ENCODE data around the gene SCUBE1. TPM values are rescaled to one million over a fixed set of nuclear protein-coding genes. Genes with fewer than 3 reads are reported as not detected.

SCUBE1 gene
- total RNA-seq, 5 donors from 2014 or later (not counting 1 experiment from before 2014, with no cell fraction given): 0.03 to 0.10 TPM; not detected in 3

DNA sequence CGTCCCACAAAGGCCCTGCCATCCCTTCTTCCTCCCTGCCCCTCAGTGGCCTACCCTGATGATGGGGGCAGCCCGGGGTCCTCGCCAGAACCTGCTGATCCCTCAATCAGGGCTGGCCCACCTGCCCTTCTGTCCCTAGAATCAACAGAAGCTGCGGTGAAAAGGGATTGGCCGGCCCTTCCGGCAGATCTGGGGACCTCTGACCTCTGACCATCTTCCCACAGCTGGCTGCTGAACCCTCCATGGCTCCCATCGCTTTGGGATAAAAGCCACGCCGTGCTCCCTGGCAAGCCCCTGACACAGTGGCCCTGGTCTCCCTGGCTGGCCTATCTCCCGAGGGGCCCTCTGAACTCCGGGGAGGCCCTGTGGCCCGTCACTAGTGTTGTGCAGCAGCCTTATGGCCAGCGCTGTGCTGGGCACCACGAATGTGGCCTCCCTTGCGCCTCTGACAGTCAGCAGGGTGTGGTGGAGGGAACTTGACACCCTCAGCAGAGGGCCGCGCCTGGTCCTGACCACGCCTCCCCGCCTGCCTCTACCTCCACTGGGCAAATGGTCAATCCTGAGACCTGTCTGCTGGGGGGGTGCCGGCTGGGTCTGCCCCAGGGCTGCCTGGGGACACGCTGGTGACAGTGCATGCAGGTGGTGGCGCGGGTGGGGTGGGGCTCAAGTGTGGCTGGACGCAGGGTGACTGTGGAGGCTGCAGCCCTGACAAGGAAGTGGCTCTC is 98.2 kb downstream of the SCUBE1 start:
- H3K27me3 ChIP-seq (replicated peaks in 1 of 2; ENCODE audit: control insufficient read depth in 2 of 2, extremely low read depth in 1 of 2, insufficient read depth in 2 of 2, low read length in 1 of 2): peaks cover 0 to 16% of the 10 kb centered on the region in 2 experiments
- no peak overlapping the region for H3K27ac ChIP-seq (ENCODE audit: low read length)
- ATAC-seq (replicated peaks in 1 of 4): no peak
- DNase-seq: no peak
- Mint-ChIP-seq H3K4me3 (no peak overlapping the region), H3K4me1 (no peaks in the 10 kb centered on the region), H3K27me3 (no peaks in the 10 kb centered on the region), H3K36me3 (no peaks in the 10 kb centered on the region), H3K27ac (no peak overlapping the region), H3K9me3 (no peaks in the 10 kb centered on the region)
- ChIA-PET POLR2A (no interaction called here), CTCF (no interaction called here)
- 84% methylated on average over 22 of the region's 24 CpGs for WGBS (ENCODE audit: insufficient coverage)
- no peaks in the 10 kb centered on the region for H3K9me3 ChIP-seq
- no peak overlapping the region for H3K4me3 ChIP-seq (ENCODE audit: control insufficient read depth in 1 of 2, extremely low read depth in 1 of 2, low read length in 1 of 2)
- H3K4me1 ChIP-seq (ENCODE audit: control insufficient read depth in 1 of 2, extremely low read depth in 1 of 2, insufficient read depth in 2 of 2, low read length in 2 of 2): no peaks in the 10 kb centered on the region
- H3K36me3 ChIP-seq (ENCODE audit: control insufficient read depth in 2 of 2, extremely low read depth in 1 of 2, insufficient read depth in 1 of 2, low read length in 1 of 2): no peaks in the 10 kb centered on the region

DNA sequence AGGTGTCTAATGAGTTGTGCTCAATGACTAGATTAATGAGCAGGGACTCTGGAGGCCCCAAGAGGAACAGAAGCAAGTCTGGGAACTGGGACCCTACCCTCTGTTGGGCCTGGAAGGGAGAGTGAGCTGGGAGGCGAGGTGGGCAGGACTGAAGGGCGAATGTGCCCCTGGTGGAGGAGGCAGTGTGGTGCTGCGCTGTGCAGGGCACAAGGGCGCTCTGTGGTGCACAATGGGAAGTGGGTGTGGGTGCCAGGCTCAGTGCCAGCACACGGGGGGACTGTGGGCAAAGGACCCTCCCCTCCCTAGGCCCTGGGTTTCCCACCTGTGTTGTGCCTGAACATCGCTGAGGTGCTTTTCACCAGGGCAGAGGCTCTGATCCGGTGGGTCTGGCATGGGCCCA is 98.8 kb downstream of the SCUBE1 start:
- CTCF ChIA-PET: no interaction called here
- ATAC-seq (replicated peaks in 1 of 4) (no peak), DNase-seq (no peak)
- Mint-ChIP-seq H3K36me3 (no peaks in the 10 kb centered on the region), H3K4me3 (no peak overlapping the region), H3K27me3 (no peaks in the 10 kb centered on the region), H3K9me3 (no peaks in the 10 kb centered on the region), H3K27ac (no peak overlapping the region), H3K4me1 (no peaks in the 10 kb centered on the region)
- Histone ChIP-seq H3K4me3 (ENCODE audit: control insufficient read depth in 1 of 2, extremely low read depth in 1 of 2, low read length in 1 of 2) (no peak overlapping the region), H3K9me3 (no peaks in the 10 kb centered on the region), H3K27ac (ENCODE audit: low read length) (no peak overlapping the region), H3K36me3 (ENCODE audit: control insufficient read depth in 2 of 2, extremely low read depth in 1 of 2, insufficient read depth in 1 of 2, low read length in 1 of 2) (no peaks in the 10 kb centered on the region), H3K27me3 (replicated peaks in 1 of 2; ENCODE audit: control insufficient read depth in 2 of 2, extremely low read depth in 1 of 2, insufficient read depth in 2 of 2, low read length in 1 of 2) (peaks cover 0 to 20% of the 10 kb centered on the region in 2 experiments), H3K4me1 (ENCODE audit: control insufficient read depth in 1 of 2, extremely low read depth in 1 of 2, insufficient read depth in 2 of 2, low read length in 2 of 2) (no peaks in the 10 kb centered on the region)
- 52% methylated on average over 7 of the region's 7 CpGs for WGBS (ENCODE audit: insufficient coverage)
- POLR2A ChIA-PET: no interaction called here

GRCh38 chr22:43243324-43243723 is 99.8 kb downstream of the SCUBE1 start:
- Histone ChIP-seq H3K36me3 (ENCODE audit: control insufficient read depth in 2 of 2, extremely low read depth in 1 of 2, insufficient read depth in 1 of 2, low read length in 1 of 2) (no peaks in the 10 kb centered on the region), H3K9me3 (no peaks in the 10 kb centered on the region), H3K27ac (ENCODE audit: low read length) (no peak overlapping the region), H3K27me3 (replicated peaks in 1 of 2; ENCODE audit: control insufficient read depth in 2 of 2, extremely low read depth in 1 of 2, insufficient read depth in 2 of 2, low read length in 1 of 2) (peaks cover 0 to 30% of the 10 kb centered on the region in 2 experiments), H3K4me1 (ENCODE audit: control insufficient read depth in 1 of 2, extremely low read depth in 1 of 2, insufficient read depth in 2 of 2, low read length in 2 of 2) (no peaks in the 10 kb centered on the region), H3K4me3 (ENCODE audit: control insufficient read depth in 1 of 2, extremely low read depth in 1 of 2, low read length in 1 of 2) (no peak overlapping the region)
- Mint-ChIP-seq H3K27ac (no peak overlapping the region), H3K4me1 (no peaks in the 10 kb centered on the region), H3K9me3 (no peaks in the 10 kb centered on the region), H3K36me3 (no peaks in the 10 kb centered on the region), H3K4me3 (no peak overlapping the region), H3K27me3 (peaks cover 0 to 3% of the 10 kb centered on the region in 2 donors)
- ChIA-PET POLR2A (no interaction called here), CTCF (no interaction called here)
- DNase-seq: no peak
- ATAC-seq (replicated peaks in 1 of 4): no peak
- 93% methylated on average over 11 of the region's 12 CpGs for WGBS (ENCODE audit: insufficient coverage)

DNA sequence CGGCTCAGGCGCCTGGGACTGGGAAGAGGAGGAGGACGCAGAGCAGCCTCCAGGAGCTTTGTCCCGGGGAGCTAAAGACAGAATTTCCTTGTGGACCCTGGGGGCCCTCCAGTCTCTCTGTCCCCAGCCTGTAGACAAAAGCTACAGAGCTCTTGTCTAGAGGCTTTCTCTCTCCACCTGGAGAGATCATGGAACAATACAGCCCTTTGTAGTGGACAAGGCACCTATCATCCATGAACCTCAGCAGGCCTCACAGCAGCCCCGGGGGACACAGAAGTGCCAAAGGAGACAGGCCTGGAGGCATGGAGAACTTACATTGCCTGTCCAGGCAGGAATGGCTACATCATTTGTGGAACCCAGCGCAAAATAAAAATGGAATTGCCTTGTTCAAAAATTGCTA is 100.5 kb downstream of the SCUBE1 start:
- no peak overlapping the region for H3K27ac Mint-ChIP-seq
- ChIA-PET POLR2A (no interaction called here), CTCF (no interaction called here)
- no peak overlapping the region for H3K4me3 Mint-ChIP-seq
- Histone ChIP-seq H3K36me3 (ENCODE audit: control insufficient read depth in 2 of 2, extremely low read depth in 1 of 2, insufficient read depth in 1 of 2, low read length in 1 of 2) (no peaks in the 10 kb centered on the region), H3K27me3 (replicated peaks in 1 of 2; ENCODE audit: control insufficient read depth in 2 of 2, extremely low read depth in 1 of 2, insufficient read depth in 2 of 2, low read length in 1 of 2) (peaks cover 0 to 34% of the 10 kb centered on the region in 2 experiments), H3K4me1 (ENCODE audit: control insufficient read depth in 1 of 2, extremely low read depth in 1 of 2, insufficient read depth in 2 of 2, low read length in 2 of 2) (no peaks in the 10 kb centered on the region), H3K9me3 (no peaks in the 10 kb centered on the region), H3K27ac (ENCODE audit: low read length) (no peak overlapping the region), H3K4me3 (ENCODE audit: control insufficient read depth in 1 of 2, extremely low read depth in 1 of 2, low read length in 1 of 2) (no peak overlapping the region)
- no peaks in the 10 kb centered on the region for H3K9me3 Mint-ChIP-seq
- H3K36me3 Mint-ChIP-seq: no peaks in the 10 kb centered on the region
- peaks cover 0 to 6% of the 10 kb centered on the region in 2 donors for H3K27me3 Mint-ChIP-seq
- no peaks in the 10 kb centered on the region for H3K4me1 Mint-ChIP-seq
- no peak for DNase-seq
- WGBS (ENCODE audit: insufficient coverage): 94% methylated on average over 5 of the region's 6 CpGs
- ATAC-seq (replicated peaks in 1 of 4): no peak

GRCh38 chr22:43241699-43242386 is 101.3 kb downstream of the SCUBE1 start:
- Histone ChIP-seq H3K4me1 (ENCODE audit: control insufficient read depth in 1 of 2, extremely low read depth in 1 of 2, insufficient read depth in 2 of 2, low read length in 2 of 2) (no peaks in the 10 kb centered on the region), H3K36me3 (ENCODE audit: control insufficient read depth in 2 of 2, extremely low read depth in 1 of 2, insufficient read depth in 1 of 2, low read length in 1 of 2) (no peaks in the 10 kb centered on the region), H3K4me3 (ENCODE audit: control insufficient read depth in 1 of 2, extremely low read depth in 1 of 2, low read length in 1 of 2) (no peak overlapping the region), H3K27me3 (replicated peaks in 1 of 2; ENCODE audit: control insufficient read depth in 2 of 2, extremely low read depth in 1 of 2, insufficient read depth in 2 of 2, low read length in 1 of 2) (peaks cover 0 to 34% of the 10 kb centered on the region in 2 experiments), H3K9me3 (no peaks in the 10 kb centered on the region), H3K27ac (ENCODE audit: low read length) (no peak overlapping the region)
- CTCF ChIA-PET: no interaction called here
- Mint-ChIP-seq H3K4me3 (no peak overlapping the region), H3K36me3 (no peaks in the 10 kb centered on the region), H3K27me3 (peaks cover 0 to 6% of the 10 kb centered on the region in 2 donors), H3K9me3 (no peaks in the 10 kb centered on the region), H3K27ac (no peak overlapping the region), H3K4me1 (no peaks in the 10 kb centered on the region)
- ATAC-seq (replicated peaks in 1 of 4) (no peak), DNase-seq (no peak)
- WGBS (ENCODE audit: insufficient coverage): 96% methylated on average over 9 of the region's 14 CpGs
- POLR2A ChIA-PET: no interaction called here

DNA sequence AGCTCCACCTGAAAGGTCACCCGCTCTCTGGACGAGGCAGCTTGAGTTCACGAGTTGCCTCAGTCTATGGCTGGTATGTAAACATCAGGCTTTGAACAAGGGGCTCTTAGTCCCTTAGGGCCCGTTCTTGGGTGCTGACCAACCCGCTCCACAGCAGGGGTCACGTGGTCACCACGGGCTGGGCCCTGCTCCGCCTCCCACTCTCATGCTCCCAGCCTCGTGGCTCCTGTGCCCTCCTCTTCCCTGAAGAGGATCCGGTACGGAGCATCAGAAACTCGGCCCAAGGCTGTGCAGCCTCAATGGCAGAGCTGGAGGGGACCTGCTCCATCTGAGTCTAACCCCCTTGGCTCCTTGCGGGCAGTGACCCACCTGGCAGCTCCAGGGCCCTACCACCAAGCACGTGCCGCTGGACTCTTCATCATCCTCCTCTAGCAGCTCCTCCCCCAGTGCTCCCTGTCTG is 102.0 kb downstream of the SCUBE1 start:
- no peak overlapping the region for H3K27ac Mint-ChIP-seq
- peaks cover 0 to 38% of the 10 kb centered on the region in 2 experiments for H3K27me3 ChIP-seq (replicated peaks in 1 of 2; ENCODE audit: control insufficient read depth in 2 of 2, extremely low read depth in 1 of 2, insufficient read depth in 2 of 2, low read length in 1 of 2)
- H3K4me1 ChIP-seq (ENCODE audit: control insufficient read depth in 1 of 2, extremely low read depth in 1 of 2, insufficient read depth in 2 of 2, low read length in 2 of 2): no peaks in the 10 kb centered on the region
- no peak overlapping the region for H3K27ac ChIP-seq (ENCODE audit: low read length)
- ChIA-PET POLR2A (no interaction called here), CTCF (interaction anchor here in 1 of 2 donors (0.5 kb wide), 1 partner anchor 12 kb away, joined by 3 read pairs; no protein-coding TSS in a partner anchor)
- no peaks in the 10 kb centered on the region for H3K36me3 Mint-ChIP-seq
- no peaks in the 10 kb centered on the region for H3K4me1 Mint-ChIP-seq
- H3K9me3 Mint-ChIP-seq: no peaks in the 10 kb centered on the region
- no peaks in the 10 kb centered on the region for H3K9me3 ChIP-seq
- H3K27me3 Mint-ChIP-seq: peaks cover 0 to 6% of the 10 kb centered on the region in 2 donors
- H3K36me3 ChIP-seq (ENCODE audit: control insufficient read depth in 2 of 2, extremely low read depth in 1 of 2, insufficient read depth in 1 of 2, low read length in 1 of 2): no peaks in the 10 kb centered on the region
- DNase-seq: no peak
- ATAC-seq (replicated peaks in 1 of 4): no peak
- H3K4me3 ChIP-seq (ENCODE audit: control insufficient read depth in 1 of 2, extremely low read depth in 1 of 2, low read length in 1 of 2): no peak overlapping the region
- no peak overlapping the region for H3K4me3 Mint-ChIP-seq
- WGBS (ENCODE audit: insufficient coverage): 79% methylated on average over 15 of the region's 15 CpGs

Measured in T-cell (primary cell).